Stimulated activated CD8-positive, alpha-beta memory T cell treated with anti-CD3 and anti-CD28 coated beads, Interleukin-7, amount 100 ng/mL, for 24 hours (primary cell): Measurements from ENCODE around the gene PHF21B.

ENCODE experiments used
- DNase-seq: peaks from one replicate; pipeline ENCODE4 v3.0.0-alpha.2; 2020; ENCODE audit warnings: low read depth

Gene PHF21B

DNA sequence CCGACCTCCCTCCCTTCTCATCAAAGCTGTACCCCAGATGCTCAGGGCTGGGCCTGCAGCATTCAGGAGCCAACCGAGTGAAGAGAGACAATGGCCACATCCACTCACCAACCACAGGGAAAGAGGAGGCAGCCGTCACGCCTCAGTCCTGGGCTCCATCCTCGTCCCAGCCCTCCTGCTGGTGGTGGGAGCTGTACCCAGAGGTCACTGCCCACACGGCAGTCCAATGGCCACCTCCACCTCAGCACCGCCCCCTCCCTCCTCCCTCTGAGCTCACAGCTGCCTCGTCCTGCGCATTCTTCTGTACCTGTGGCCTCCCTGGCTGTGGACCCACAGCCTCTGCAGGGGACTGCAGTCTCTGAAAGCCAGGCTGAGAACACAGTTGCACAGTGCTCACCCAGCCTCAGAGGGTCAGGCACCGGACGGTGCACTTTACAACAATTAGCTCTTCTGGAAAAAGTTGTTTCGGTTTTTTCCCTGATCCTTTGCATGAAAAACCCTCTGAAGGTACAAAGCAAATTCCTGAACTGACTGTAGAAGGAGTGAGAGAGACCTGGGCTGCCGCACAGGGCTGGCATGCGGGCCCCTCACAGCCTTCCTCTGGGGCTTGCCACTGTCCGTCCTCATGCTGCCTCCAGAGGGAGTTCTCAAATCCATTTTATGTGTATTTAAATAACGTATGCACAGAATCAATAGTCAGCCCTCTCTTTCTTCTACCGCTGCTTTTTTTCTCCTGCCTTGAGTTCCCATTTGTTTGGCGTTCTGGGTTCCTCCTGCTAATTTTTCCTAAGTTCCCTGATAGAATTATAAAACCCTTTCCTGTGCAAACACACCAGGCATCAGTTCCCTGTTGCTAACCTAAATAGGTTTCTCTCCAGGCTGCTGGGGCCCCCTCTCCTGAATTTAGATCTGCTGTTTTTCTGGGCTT is 52.7 kb downstream of the PHF21B start:
- no peak for DNase-seq

DNA sequence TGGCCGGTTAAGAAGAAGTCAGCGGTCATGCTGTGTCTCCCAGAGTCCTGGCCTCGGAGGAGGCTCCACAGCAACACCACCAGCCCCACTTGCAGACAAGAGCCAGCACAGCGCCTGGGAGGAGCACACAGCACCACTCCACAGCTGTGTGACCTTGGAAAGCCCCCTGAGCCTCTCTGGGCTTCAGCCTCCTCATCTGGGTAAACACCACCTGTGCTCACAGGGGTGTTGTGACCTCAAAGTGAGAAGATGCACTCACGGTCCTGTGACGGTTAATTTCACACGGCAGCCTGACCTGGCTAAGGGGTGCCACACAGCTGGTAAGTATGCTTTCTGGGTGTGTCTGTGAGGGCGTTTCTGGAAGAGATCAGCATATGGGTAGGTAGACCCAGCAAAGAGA is 54.7 kb downstream of the PHF21B start:
- no peak for DNase-seq

DNA sequence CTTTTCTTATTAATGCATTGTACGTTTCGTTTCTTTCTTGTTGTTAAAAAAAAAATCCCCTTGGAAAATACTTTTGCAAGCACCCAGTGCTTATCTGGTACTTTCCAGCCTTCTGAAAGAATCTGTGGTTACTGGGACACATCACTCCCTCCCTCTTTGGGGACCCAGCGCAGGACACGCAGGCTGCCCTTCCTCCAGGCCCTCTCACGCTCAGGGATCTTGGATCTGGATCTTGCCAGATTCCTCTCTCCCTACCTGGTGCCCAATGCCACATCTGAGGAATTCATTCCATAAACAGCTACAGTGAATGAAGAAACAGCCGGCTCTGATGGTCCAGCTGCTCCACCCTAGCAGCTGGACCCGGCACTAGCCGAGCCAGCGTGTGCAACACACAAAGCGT is 55.7 kb downstream of the PHF21B start:
- no peak for DNase-seq

DNA sequence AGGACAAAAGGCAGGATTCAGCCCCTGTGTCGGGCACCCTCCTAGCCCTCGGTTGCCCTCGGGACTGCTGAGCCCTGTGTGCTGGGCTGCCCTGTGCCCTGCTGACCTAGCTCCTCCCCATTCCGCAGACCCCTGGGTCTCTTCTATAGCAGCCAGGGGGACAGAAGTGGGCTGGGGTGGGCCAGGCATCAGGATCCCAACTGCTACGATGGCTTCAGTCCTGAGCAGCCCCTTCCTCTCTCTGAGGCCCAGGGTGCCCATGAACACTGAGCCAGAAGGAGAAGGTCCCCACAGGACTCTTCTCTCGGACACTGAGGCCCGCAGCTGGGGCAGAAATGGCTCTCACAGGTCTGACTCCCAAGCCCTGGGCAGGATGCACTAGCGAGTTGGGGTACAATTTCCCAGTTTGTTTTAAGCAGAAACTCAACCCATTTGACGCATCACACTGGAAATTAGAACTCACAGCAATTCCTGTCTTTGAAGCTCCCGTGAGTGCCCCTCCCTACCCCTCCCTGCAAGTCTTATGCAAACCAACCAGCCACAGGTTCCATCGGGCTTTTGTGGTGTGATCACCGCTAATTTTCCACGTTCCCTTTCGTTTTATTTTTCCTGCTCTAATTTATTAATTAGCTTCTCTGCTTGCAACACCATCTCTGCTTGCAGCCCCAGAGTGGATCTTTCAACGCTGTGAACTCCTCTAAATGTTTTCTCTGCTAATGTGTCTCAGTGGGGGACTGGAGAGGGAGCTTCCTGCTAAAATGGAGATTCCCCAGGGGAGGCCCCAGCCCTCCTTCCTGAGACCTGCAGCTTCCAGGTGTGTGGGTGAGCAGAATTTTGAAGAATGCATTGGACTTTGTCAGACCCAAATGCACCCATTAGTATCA is 56.7 kb downstream of the PHF21B start:
- no peak for DNase-seq

DNA sequence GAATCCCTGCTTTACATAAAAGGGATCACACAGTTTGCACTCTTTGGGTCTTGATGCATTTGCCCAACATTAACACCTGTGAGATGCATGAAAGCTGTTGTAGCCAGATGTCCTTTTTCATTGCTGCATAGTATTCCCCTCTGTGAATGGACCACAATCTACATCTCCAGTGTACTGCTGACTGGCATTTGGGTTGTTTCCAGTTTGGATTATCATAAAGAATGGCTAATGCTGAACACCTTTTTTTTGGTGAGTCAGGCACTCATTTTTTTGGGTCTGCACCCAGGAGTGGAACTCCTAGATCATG is 58.3 kb downstream of the PHF21B start:
- no peak for DNase-seq

DNA sequence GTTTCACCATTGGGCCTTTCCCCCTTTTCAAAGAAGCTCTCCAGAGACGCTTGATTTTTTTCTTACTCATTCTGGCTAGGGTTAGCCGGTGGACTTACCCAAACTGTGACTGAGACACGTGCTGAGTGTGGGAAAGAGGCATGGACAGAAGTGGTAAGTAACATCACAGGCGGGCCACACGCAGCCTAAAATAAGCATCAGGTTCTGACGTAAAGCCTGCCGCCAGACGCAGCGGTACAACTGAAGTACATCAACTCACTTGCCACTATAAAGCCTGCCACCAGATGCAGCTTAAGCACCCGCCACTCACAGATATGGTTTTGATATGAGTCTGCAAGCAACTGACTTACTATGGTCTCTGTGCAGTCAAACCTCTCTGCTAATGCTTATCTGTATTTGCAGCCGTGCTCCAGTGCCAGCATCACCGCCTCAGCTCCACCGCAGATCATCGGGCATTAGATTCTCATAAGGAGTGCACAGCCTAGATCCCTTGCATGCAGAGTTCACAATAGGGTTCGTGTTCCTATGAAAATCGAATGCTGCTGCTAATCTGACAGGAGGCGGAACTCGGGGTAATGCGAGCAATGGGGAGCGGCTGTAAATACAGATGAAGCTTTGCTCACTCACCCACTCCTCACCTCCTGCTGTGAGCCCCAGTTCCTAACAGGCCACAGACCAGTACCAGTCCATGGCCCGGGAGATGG is 58.8 kb downstream of the PHF21B start:
- DNase-seq = no peak

DNA sequence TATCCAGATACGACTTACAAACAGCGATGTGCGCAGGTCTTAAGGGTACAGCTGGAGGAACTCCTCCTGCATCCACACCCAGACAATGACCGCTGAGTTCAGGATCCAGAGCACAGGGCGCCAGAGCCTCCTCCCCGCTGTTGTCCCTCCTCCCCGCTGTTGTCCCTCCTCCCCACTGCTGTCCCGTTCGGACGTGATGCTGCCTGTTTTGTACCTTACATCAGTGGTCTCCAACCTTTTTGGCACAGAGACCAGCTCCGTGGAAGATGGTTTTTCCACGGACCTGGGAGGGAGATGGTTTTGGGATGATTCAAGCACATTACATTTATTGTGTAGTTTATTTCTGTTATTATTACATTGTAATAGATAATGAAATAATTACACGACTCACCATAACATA is 62.0 kb downstream of the PHF21B start:
- no peak for DNase-seq

DNA sequence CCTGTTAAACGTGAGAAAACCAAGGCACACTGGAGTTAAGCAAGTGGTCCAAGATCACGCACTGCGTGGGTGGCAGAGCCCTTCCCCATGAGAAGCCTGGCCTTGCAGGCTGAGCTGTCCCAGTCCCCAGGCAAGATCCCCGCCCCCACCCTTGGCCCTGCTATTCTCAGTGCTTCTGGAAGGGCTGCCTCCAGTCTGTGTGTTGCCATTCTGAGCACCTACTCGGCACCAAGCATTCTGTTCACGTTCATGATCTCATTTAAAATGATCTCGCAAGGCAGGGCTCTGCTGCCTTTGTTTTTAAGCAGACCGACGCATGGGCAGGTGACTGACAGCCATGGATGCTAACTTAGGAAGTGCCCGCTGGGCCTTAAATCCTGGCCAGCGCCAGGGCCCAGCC is 62.8 kb downstream of the PHF21B start:
- DNase-seq = no peak

DNA sequence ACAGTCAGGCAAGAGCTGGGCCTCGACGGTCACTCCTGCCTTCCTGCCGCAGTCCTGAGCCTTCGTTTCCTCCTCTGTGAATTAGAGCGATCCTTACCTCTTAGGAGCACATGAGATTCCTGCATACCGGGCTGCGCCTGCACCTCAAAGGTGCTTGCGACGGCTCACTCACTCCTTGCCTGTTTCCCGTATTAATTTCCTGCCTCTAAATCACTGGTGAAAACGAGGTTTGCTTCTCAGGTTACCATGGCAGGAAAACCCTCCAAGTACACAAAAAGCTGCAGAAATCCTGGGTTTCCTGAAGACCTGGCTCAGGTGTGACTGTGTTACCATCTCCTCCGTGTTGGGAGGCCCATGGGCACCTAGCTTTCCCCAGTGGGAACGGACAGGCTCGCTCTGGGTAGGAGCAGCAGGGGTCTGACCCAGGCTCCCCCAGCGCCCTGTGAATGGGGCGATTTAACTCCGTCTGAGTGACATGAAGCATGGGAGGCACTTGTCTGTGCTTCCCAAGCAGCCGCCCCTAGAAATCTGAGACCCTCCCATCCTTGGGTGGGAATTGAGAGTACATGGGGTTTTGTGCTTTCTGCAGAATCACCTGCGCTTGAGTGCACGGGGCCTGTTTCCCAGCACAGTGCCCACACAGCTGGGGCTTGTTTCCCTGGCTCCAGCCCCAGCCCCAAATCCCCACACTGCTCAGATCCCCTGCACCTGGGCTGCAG is 64.8 kb downstream of the PHF21B start:
- DNase-seq = no peak

DNA sequence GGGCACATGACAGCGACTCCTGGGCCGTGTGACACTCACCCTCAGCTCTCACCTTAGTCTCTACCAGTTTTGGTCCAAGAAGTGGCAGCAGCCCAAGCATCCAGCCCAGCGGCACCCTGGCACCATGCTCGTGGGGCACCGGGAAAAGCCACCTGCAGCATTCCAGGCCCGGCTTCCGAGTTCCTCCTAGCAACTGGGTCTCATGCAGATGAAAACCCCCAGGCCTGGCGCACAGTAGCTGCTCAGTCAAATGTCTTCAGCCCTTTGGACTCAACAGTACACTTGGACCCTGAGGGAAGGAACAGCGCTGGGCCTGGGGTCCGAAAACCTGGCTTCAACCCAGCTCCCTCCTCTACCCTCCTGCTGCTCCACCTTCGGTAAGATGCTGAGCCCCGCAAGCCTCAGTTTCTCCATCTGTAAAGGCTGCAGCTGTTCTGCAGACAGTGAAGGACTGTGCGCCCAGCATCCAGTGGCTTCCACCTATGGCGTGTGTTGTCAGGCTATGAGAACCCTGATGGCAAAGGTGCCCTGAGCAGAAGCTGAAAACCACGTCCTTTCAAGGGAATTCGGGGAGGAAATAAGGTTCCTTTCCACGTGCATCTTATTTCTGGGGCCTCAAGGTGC is 66.0 kb downstream of the PHF21B start:
- DNase-seq = no peak

DNA sequence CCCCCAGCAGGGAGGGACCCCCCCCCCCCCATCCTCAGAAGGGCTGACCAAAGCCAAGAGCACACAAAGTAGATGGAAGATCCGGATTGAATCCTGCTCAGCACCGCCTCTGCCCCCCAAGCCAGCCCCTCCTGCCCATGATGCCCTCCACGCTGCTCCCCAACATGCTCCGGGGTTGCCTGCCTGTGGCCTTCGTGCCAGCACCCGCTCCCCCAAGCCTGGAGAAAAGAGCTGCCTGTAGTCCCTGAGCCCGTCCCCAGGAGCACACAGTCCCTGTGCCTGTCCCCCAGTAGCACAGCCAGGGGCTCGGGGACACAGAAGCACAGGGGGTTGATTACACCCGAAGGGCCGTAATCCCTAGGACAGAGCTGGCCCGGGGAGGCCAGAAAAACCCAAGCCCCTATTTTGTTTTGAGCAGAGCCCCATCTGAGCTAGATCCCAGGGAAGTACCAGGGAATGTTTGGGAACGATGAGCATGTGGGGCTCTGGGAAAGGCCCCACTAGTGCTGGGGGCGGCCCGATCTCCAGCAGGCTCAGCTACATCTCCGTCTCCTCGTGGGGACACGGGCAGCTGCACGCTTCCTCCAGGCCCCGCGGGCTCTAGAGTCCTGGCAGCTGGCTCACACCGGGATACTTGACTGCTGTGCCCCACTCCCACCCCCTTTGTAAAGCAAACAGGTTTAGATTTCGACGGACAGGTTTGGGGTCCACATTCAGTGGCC is 66.7 kb downstream of the PHF21B start:
- no peak for DNase-seq

DNA sequence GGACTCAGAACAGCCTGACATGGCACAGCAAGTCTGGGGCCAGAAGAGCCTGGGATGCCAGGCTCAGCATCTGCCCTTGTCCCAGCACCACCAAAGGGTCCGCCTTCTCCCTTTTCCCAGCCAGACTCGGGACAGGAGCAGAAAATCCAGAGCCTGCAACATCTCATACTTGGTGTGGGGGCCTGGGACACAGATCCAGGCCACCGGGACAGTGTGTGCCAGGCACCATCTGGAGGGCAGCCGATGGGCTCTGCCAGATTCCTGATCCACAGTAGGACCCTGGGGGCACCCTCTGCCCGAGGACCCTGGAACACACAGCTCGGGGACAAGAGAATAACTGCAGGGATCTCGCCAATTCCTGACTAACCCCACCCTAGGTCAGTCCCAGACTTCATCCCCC is 67.7 kb downstream of the PHF21B start:
- no peak for DNase-seq

DNA sequence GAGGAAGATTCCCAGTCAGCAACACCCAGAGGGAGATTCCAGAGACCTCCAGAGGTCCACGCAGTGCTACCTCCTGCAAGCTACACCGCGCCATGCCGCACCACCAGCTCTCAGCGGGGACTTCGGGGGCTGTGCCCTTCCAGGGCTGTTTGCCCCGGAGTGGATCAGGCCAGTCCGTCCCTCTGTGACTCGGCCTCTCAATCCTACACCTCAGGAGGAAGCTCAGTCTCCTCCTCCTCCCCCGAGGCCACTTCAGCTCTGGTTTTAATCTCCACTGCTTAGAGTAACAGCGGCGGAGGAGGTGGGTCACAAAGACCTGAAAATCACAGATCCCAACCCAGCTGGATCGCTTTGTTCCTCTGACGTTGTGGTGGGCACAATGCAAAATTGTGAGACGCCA is 68.6 kb downstream of the PHF21B start:
- no peak for DNase-seq

DNA sequence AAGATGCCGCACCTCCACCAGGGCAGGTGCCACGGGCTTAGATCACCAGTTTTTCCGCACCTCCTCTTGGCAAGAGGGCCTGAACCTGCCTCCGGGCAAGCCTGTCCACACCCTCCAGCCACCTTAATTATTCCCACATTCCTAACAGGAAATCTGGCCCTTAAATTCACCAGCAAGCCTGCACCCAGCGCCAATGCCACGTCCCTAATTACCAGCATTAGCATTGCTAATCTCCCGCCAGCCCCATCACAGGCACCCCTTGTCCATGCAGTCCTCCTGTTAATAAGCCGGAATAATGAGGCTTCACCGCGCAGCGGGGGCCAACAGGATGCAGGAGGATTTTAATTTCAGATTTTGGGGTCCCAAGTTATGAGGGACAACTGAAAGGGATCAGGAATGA is 69.7 kb downstream of the PHF21B start:
- no peak for DNase-seq

DNA sequence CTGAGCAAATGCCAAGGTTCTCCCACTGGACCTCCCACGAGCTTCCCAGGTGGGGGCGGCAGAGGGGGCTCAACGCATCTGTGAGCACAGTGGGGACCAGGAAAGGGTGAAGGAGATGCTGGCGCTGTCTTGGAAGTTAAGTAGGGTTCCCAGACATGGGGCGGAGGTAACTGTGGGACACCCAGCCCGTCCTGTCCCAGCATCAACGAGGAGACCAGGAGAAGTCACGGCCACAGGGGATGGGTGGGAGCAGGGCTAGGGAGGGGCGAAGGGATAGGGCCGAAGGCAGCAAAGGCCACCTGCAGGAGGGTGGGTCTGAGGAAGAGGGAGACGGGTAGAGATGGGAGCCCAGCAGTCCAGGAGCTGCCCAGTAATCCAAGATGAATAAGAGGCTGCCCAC is 70.4 kb downstream of the PHF21B start:
- no peak for DNase-seq

DNA sequence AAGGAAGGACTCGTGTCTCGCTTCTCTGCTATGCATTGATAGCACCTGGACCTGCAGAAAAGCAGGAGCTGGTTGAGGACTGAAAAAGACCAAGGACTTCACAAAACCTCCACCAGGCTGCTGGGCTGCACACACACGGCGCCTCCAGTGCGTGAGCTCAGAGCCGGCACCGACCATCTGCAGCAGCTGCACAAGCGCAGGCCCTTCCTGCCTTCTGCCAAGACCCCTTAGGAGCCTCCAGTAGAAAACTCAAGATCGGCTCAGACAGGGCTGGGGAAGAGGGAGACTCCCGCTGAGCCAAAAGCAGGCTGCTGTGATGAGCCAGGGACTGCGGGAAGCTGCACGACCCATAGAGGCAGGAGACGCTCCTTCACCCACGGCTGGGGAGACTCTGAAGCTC is 70.9 kb downstream of the PHF21B start:
- no peak for DNase-seq

DNA sequence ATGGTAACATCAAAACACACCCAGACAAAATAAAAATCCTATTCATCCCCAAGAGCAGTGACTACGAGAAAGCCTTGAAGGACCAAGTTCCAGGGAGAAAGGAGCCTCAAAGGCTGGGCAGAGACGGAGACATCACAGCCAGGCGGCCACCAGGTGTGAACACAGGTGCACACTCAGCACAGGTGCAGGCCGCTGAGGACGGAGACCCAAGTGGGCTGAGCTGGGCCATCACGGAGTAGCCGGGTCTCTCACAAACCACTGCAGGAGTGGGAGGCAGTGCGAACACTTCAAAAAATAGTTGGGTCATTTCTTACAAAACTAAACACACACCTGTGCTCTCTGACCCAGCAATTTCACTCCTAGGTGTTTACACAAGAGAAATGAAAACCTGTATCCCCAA is 72.6 kb downstream of the PHF21B start:
- no peak for DNase-seq

DNA sequence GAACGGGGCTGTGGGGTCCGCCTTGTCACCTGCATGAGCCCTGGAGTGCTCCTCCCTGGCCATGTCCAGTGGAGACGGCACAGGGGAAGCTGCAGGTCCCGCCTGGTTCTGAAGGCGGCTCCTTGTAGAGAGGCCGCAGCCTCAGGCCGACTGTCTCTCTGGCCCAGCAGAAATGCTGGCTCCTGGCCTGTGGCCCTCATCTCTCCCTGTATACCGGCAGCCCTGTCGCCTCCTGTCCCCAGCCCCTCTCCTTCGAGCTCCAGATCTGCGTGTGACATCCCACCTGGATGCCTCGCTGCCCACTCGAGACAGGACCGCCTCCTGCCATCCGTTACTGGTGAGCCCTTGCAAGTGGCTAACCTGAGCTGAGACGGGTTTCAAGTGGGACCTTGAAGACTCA is 73.6 kb downstream of the PHF21B start:
- DNase-seq = no peak

DNA sequence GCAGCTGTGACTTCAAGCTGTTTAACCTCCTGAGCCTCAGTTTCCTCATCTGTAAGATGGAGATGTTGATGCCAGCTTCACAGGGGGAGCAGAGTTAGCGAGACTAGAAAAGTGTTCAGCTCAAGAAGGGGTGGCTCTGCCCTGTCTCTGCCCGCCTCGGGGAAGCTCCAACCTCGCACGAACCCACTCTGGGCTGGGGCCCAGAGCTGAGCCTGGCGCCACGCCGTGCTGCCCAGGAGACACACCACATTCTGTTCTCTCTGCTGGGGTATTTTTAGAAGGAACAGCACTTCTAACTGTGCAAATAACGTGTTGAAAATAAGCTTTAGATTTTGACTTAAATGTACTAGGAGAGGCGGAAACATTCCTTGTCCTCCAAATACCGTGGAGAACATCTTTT is 74.1 kb downstream of the PHF21B start:
- DNase-seq = no peak

DNA sequence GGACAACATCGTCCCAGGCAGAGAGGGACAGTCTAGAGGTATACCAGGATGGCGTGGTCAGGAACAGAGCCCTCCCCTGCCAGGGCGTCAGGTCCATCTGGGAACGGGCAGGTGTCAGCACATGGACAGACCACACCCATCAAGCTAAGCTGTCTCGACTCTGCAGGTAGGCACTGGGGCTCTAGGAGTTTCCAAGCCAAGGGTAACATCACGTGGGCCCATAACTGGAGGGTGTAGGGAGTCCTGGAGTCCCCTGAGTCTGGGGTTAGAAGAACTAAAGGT is 75.4 kb downstream of the PHF21B start:
- DNase-seq = no peak
